Measurements from ENCODE around the gene AAK1.

AAK1 gene

GRCh38 chr2:69580486-69580885 is 63.1 kb downstream of the AAK1 start:
- no peak overlapping the region for H3K4me3 ChIP-seq (ENCODE audit: severe bottlenecking)
- no peaks in the 10 kb centered on the region for H3K36me3 ChIP-seq (ENCODE audit: low read depth)
- ATAC-seq (ENCODE audit: low read depth) (no peak), DNase-seq (ENCODE audit: low spot score) (no peak)
- no peak for TF ChIP-seq CTCF (IDR thresholded peaks at IDR 0.05; ENCODE audit: poor library complexity, severe bottlenecking)
- no peaks in the 10 kb centered on the region for H3K9me3 ChIP-seq (ENCODE audit: severe bottlenecking)
- H3K27ac ChIP-seq (ENCODE audit: poor library complexity, severe bottlenecking) = no peak overlapping the region
- peaks cover 12% of the 10 kb centered on the region for H3K4me1 ChIP-seq (ENCODE audit: insufficient read depth, poor library complexity, severe bottlenecking)
- no peaks in the 10 kb centered on the region for H3K27me3 ChIP-seq (ENCODE audit: insufficient read depth, poor library complexity, severe bottlenecking)

DNA sequence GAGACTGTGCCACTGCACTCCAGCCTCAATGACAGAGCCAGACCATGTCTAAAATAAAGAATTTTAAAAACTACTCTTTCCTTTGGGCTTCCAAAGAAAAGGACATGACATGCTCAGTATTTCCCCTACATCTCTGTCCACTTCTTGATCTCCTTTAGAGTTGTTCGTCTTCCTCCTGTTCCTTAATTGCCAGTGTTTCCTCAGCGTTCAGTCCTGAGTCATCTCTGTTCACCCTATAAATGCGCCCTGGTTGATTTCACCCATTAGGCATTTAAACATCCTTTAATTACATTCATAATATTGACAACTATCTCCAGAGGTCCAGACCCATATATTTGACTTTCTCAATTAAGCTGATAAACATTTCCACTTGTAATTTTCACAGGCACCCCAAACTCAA is 64.0 kb downstream of the AAK1 start:
- Histone ChIP-seq H3K27me3 (ENCODE audit: insufficient read depth, poor library complexity, severe bottlenecking) (no peaks in the 10 kb centered on the region), H3K36me3 (ENCODE audit: low read depth) (no peaks in the 10 kb centered on the region), H3K27ac (ENCODE audit: poor library complexity, severe bottlenecking) (no peak overlapping the region), H3K9me3 (ENCODE audit: severe bottlenecking) (no peaks in the 10 kb centered on the region), H3K4me3 (ENCODE audit: severe bottlenecking) (no peak overlapping the region), H3K4me1 (ENCODE audit: insufficient read depth, poor library complexity, severe bottlenecking) (peaks cover 12% of the 10 kb centered on the region)
- no peak for TF ChIP-seq CTCF (IDR thresholded peaks at IDR 0.05; ENCODE audit: poor library complexity, severe bottlenecking)
- no peak for ATAC-seq (ENCODE audit: low read depth)
- no peak for DNase-seq (ENCODE audit: low spot score)

DNA sequence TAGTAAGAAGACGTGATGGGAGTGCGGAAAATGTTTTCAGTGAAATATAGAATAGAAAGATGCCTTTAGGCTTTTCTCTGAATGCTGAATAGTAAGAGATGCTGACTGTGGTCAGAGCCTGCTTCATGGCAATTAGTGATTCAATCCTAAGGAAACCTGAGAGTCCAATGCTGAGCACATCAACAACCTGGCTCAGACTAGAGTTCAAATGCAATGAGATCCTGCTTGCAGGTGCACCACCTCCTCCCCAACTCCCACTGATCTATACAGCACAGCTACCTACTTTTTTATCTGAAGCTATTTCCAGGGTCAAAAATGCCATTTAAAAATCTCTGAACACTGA is 65.4 kb downstream of the AAK1 start:
- no peaks in the 10 kb centered on the region for H3K36me3 ChIP-seq (ENCODE audit: low read depth)
- no peak overlapping the region for H3K4me3 ChIP-seq (ENCODE audit: severe bottlenecking)
- peaks cover 12% of the 10 kb centered on the region for H3K4me1 ChIP-seq (ENCODE audit: insufficient read depth, poor library complexity, severe bottlenecking)
- no peak for DNase-seq (ENCODE audit: low spot score)
- TF ChIP-seq CTCF (IDR thresholded peaks at IDR 0.05; ENCODE audit: poor library complexity, severe bottlenecking) = no peak
- H3K27ac ChIP-seq (ENCODE audit: poor library complexity, severe bottlenecking) = no peak overlapping the region
- H3K27me3 ChIP-seq (ENCODE audit: insufficient read depth, poor library complexity, severe bottlenecking) = no peaks in the 10 kb centered on the region
- no peak for ATAC-seq (ENCODE audit: low read depth)
- H3K9me3 ChIP-seq (ENCODE audit: severe bottlenecking) = no peaks in the 10 kb centered on the region

GRCh38 chr2:69577467-69578197 is 65.9 kb downstream of the AAK1 start:
- H3K4me1 ChIP-seq (ENCODE audit: insufficient read depth, poor library complexity, severe bottlenecking) = peaks cover 12% of the 10 kb centered on the region
- H3K27ac ChIP-seq (ENCODE audit: poor library complexity, severe bottlenecking) = no peak overlapping the region
- H3K36me3 ChIP-seq (ENCODE audit: low read depth) = no peaks in the 10 kb centered on the region
- no peaks in the 10 kb centered on the region for H3K27me3 ChIP-seq (ENCODE audit: insufficient read depth, poor library complexity, severe bottlenecking)
- no peak for ATAC-seq (ENCODE audit: low read depth)
- H3K9me3 ChIP-seq (ENCODE audit: severe bottlenecking) = no peaks in the 10 kb centered on the region
- DNase-seq (ENCODE audit: low spot score) = no peak
- no peak for TF ChIP-seq CTCF (IDR thresholded peaks at IDR 0.05; ENCODE audit: poor library complexity, severe bottlenecking)
- H3K4me3 ChIP-seq (ENCODE audit: severe bottlenecking) = no peak overlapping the region

- no peak for TF ChIP-seq CTCF (IDR thresholded peaks at IDR 0.05; ENCODE audit: poor library complexity, severe bottlenecking)
- Histone ChIP-seq H3K4me3 (ENCODE audit: severe bottlenecking) (no peak overlapping the region), H3K27me3 (ENCODE audit: insufficient read depth, poor library complexity, severe bottlenecking) (no peaks in the 10 kb centered on the region), H3K27ac (ENCODE audit: poor library complexity, severe bottlenecking) (no peak overlapping the region), H3K4me1 (ENCODE audit: insufficient read depth, poor library complexity, severe bottlenecking) (peaks cover 6% of the 10 kb centered on the region), H3K9me3 (ENCODE audit: severe bottlenecking) (no peaks in the 10 kb centered on the region), H3K36me3 (ENCODE audit: low read depth) (no peaks in the 10 kb centered on the region)
- ATAC-seq (ENCODE audit: low read depth) (no peak), DNase-seq (ENCODE audit: low spot score) (no peak)
Observed at GRCh38 chr2:69576880-69577279, 66.7 kb downstream of the AAK1 start.

All from RWPE2 (cell line).